Measurements from ENCODE around the gene SMAD6. TPM values are rescaled to one million over a fixed set of nuclear protein-coding genes. Genes with fewer than 3 reads are reported as not detected.

The SMAD6 gene
- total RNA-seq, 3 donors from 2014 or later (not counting 1 experiment from before 2014, with no cell fraction given): 0.07 to 0.38 (median 0.09) TPM

- Histone ChIP-seq H3K36me3 (ENCODE audit: control insufficient read depth, insufficient read depth, low read length) (no peaks in the 10 kb centered on the region), H3K4me1 (ENCODE audit: control insufficient read depth, insufficient read depth, low read length) (no peaks in the 10 kb centered on the region), H3K27ac (ENCODE audit: low read length) (no peak overlapping the region), H3K4me3 (ENCODE audit: low read length) (no peak overlapping the region), H3K9me3 (ENCODE audit: control insufficient read depth, insufficient read depth, low read length) (no peaks in the 10 kb centered on the region), H3K27me3 (ENCODE audit: control insufficient read depth, insufficient read depth, low read length) (no peaks in the 10 kb centered on the region)
- no peak for TF ChIP-seq CTCF (IDR thresholded peaks at IDR 0.05)
- no peaks in the 10 kb centered on the region for H3K27me3 Mint-ChIP-seq (ENCODE audit: low read depth in 2 of 2)
- H3K9me3 Mint-ChIP-seq: no peaks in the 10 kb centered on the region
- H3K4me1 Mint-ChIP-seq: no peaks in the 10 kb centered on the region
- ATAC-seq (no peak), DNase-seq (no peak)
- intact Hi-C loops (cut with micrococcal nuclease): no loop called here
- H3K4me3 Mint-ChIP-seq: no peak overlapping the region
- H3K36me3 Mint-ChIP-seq: no peaks in the 10 kb centered on the region
- H3K27ac Mint-ChIP-seq: no peak overlapping the region
Measured at GRCh38 chr15:66725464-66725785, 23.4 kb downstream of the SMAD6 start.

GRCh38 chr15:66726386-66726785, 24.4 kb downstream of the SMAD6 start:
- WGBS (ENCODE audit: insufficient coverage): 60% methylated on average over 2 of the region's 2 CpGs
- DNase-seq (no peak), ATAC-seq (no peak)
- Histone ChIP-seq H3K27ac (ENCODE audit: low read length) (no peak overlapping the region), H3K36me3 (ENCODE audit: control insufficient read depth, insufficient read depth, low read length) (no peaks in the 10 kb centered on the region), H3K4me3 (ENCODE audit: low read length) (no peak overlapping the region), H3K9me3 (ENCODE audit: control insufficient read depth, insufficient read depth, low read length) (no peaks in the 10 kb centered on the region), H3K27me3 (ENCODE audit: control insufficient read depth, insufficient read depth, low read length) (no peaks in the 10 kb centered on the region), H3K4me1 (ENCODE audit: control insufficient read depth, insufficient read depth, low read length) (no peaks in the 10 kb centered on the region)
- H3K4me3 Mint-ChIP-seq: no peak overlapping the region
- intact Hi-C loops (cut with micrococcal nuclease): no loop called here
- no peaks in the 10 kb centered on the region for H3K4me1 Mint-ChIP-seq
- H3K27ac Mint-ChIP-seq: no peak overlapping the region
- H3K27me3 Mint-ChIP-seq (ENCODE audit: low read depth in 2 of 2): no peaks in the 10 kb centered on the region
- H3K9me3 Mint-ChIP-seq: no peaks in the 10 kb centered on the region
- TF ChIP-seq CTCF (IDR thresholded peaks at IDR 0.05): no peak
- H3K36me3 Mint-ChIP-seq: no peaks in the 10 kb centered on the region

- H3K27me3 ChIP-seq (ENCODE audit: control insufficient read depth, insufficient read depth, low read length): no peaks in the 10 kb centered on the region
- WGBS (ENCODE audit: insufficient coverage): 89% methylated on average over 26 of the region's 26 CpGs
- DNase-seq (no peak), ATAC-seq (no peak)
- no peaks in the 10 kb centered on the region for H3K9me3 ChIP-seq (ENCODE audit: control insufficient read depth, insufficient read depth, low read length)
- H3K36me3 ChIP-seq (ENCODE audit: control insufficient read depth, insufficient read depth, low read length): no peaks in the 10 kb centered on the region
- intact Hi-C loops (cut with micrococcal nuclease): no loop called here
- Mint-ChIP-seq H3K4me3 (no peak overlapping the region), H3K27me3 (ENCODE audit: low read depth in 2 of 2) (peaks cover 0 to 3% of the 10 kb centered on the region in 2 donors), H3K9me3 (no peaks in the 10 kb centered on the region), H3K36me3 (no peaks in the 10 kb centered on the region), H3K4me1 (no peaks in the 10 kb centered on the region), H3K27ac (no peak overlapping the region)
- no peaks in the 10 kb centered on the region for H3K4me1 ChIP-seq (ENCODE audit: control insufficient read depth, insufficient read depth, low read length)
- H3K27ac ChIP-seq (ENCODE audit: low read length): no peak overlapping the region
- H3K4me3 ChIP-seq (ENCODE audit: low read length): no peak overlapping the region
- TF ChIP-seq CTCF (IDR thresholded peaks at IDR 0.05): no peak
Measured at GRCh38 chr15:66729331-66729951, 27.4 kb downstream of the SMAD6 start.

Measured in natural killer cell (primary cell).